ENCODE measurements around the gene CYTH2.

- TF ChIP-seq RAD21 (IDR thresholded peaks at IDR 0.05 in 1 of 2, conservative IDR thresholded peaks at IDR 0.05 in 1 of 2; ENCODE audit: low read depth in 2 of 2, low read length in 2 of 2) (no peak), GABPA (IDR thresholded peaks at IDR 0.05; ENCODE audit: borderline replicate concordance, insufficient read depth, low read length) (no peak), POLR2A (IDR thresholded peaks at IDR 0.05; ENCODE audit: control extremely low read depth in 1 of 2, low read depth in 2 of 2, low read length in 2 of 2) (no peak), CBX8 (IDR thresholded peaks at IDR 0.05; ENCODE audit: borderline replicate concordance, low read depth, low read length) (no peak), KDM1A (IDR thresholded peaks at IDR 0.05; ENCODE audit: borderline replicate concordance, low read length) (0 out of 2 replicates have a peak, but pooled peaks have one; percentile 19), EP300 (IDR thresholded peaks at IDR 0.05; ENCODE audit: borderline replicate concordance in 1 of 2, low read depth in 2 of 2, low read length in 2 of 2) (no peak), EZH2 (IDR thresholded peaks at IDR 0.05; ENCODE audit: low read depth, low read length, severe bottlenecking) (no peak), HDAC2 (IDR thresholded peaks at IDR 0.05; ENCODE audit: borderline replicate concordance in 1 of 2, low read depth in 2 of 2, low read length in 2 of 2) (no peak), YY1 (IDR thresholded peaks at IDR 0.05; ENCODE audit: low read depth, low read length) (no peak), SRF (IDR thresholded peaks at IDR 0.05; ENCODE audit: low read depth, low read length) (no peak), TEAD4 (IDR thresholded peaks at IDR 0.05; ENCODE audit: low read depth, low read length) (no peak), ZNF274 (IDR thresholded peaks at IDR 0.05; ENCODE audit: borderline replicate concordance, extremely low read depth, low read length) (no peak)
- TF ChIP-seq, protein P1, sequence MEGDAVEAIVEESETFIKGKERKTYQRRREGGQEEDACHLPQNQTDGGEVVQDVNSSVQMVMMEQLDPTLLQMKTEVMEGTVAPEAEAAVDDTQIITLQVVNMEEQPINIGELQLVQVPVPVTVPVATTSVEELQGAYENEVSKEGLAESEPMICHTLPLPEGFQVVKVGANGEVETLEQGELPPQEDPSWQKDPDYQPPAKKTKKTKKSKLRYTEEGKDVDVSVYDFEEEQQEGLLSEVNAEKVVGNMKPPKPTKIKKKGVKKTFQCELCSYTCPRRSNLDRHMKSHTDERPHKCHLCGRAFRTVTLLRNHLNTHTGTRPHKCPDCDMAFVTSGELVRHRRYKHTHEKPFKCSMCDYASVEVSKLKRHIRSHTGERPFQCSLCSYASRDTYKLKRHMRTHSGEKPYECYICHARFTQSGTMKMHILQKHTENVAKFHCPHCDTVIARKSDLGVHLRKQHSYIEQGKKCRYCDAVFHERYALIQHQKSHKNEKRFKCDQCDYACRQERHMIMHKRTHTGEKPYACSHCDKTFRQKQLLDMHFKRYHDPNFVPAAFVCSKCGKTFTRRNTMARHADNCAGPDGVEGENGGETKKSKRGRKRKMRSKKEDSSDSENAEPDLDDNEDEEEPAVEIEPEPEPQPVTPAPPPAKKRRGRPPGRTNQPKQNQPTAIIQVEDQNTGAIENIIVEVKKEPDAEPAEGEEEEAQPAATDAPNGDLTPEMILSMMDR (IDR thresholded peaks at IDR 0.05; ENCODE audit: control extremely low read depth in 1 of 3, insufficient read depth in 1 of 3, low read depth in 1 of 3, low read length in 3 of 3), result no peak
- TF ChIP-seq, protein P2, sequence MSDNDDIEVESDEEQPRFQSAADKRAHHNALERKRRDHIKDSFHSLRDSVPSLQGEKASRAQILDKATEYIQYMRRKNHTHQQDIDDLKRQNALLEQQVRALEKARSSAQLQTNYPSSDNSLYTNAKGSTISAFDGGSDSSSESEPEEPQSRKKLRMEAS (IDR thresholded peaks at IDR 0.05), result no peak
Observed at GRCh38 chr19:48436586-48436985, 32.6 kb upstream of the CYTH2 start.
